Effector CD8-positive, alpha-beta T cell (primary cell): ENCODE data around the gene CNTN1.
"Not testable (repeated sequence)": the region's sequence is repeated elsewhere in the genome, so short reads cannot be mapped to it uniquely, and the experiment has no call there.

Source experiments
- DNase-seq: peaks from one replicate; lab custom pipeline; 2025; lab: John Stamatoyannopoulos, UW

Gene CNTN1

GRCh38 chr12:41034686-41035085, 342.4 kb downstream of the CNTN1 start:
- no peak for DNase-seq

- DNase-seq, result no peak
Measured at GRCh38 chr12:41039461-41039860, 347.2 kb downstream of the CNTN1 start.

GRCh38 chr12:41045509-41045908, 353.3 kb downstream of the CNTN1 start:
- no peak for DNase-seq

- DNase-seq, result no peak
Measured at GRCh38 chr12:41049033-41049432, 356.8 kb downstream of the CNTN1 start.

- DNase-seq, result no peak
Measured at GRCh38 chr12:41051954-41052353, 359.7 kb downstream of the CNTN1 start.

- DNase-seq, result no peak
Measured at GRCh38 chr12:41052441-41052840, 360.2 kb downstream of the CNTN1 start.

- no peak for DNase-seq
Measured at GRCh38 chr12:41053046-41053445, 360.8 kb downstream of the CNTN1 start.

- DNase-seq, result no peak
Measured at GRCh38 chr12:41055875-41056577, 363.8 kb downstream of the CNTN1 start.

GRCh38 chr12:41058266-41058665, 366.0 kb downstream of the CNTN1 start:
- DNase-seq, result no peak

GRCh38 chr12:41061192-41061591, 369.0 kb downstream of the CNTN1 start:
- DNase-seq, result no peak

- DNase-seq, result no peak
Measured at GRCh38 chr12:41064411-41064810, 372.2 kb downstream of the CNTN1 start.

- DNase-seq, result no peak
Measured at GRCh38 chr12:41067941-41068645, 375.9 kb downstream of the CNTN1 start.

GRCh38 chr12:41073633-41074472, 381.6 kb downstream of the CNTN1 start:
- DNase-seq, result no peak

GRCh38 chr12:41074473-41074769, 382.2 kb downstream of the CNTN1 start:
- no peak for DNase-seq

- DNase-seq, result no peak
Measured at GRCh38 chr12:41076114-41076513, 383.9 kb downstream of the CNTN1 start.

GRCh38 chr12:41081241-41081640, 389.0 kb downstream of the CNTN1 start:
- DNase-seq, result not testable (repeated sequence)

- DNase-seq, result no peak
Measured at GRCh38 chr12:41089438-41089837, 397.2 kb downstream of the CNTN1 start.

- DNase-seq, result no peak
Measured at GRCh38 chr12:41092115-41092514, 399.9 kb downstream of the CNTN1 start.

GRCh38 chr12:41096797-41097196, 404.6 kb downstream of the CNTN1 start:
- DNase-seq, result no peak

GRCh38 chr12:41100572-41100971, 408.3 kb downstream of the CNTN1 start:
- no peak for DNase-seq

GRCh38 chr12:41101806-41102205, 409.6 kb downstream of the CNTN1 start:
- no peak for DNase-seq

- DNase-seq, result no peak
Measured at GRCh38 chr12:41103614-41104013, 411.4 kb downstream of the CNTN1 start.

GRCh38 chr12:41106315-41106714, 414.1 kb downstream of the CNTN1 start:
- DNase-seq, result no peak
